ENCODE results near the gene PRKAR1B.
A peak's percentile ranks its signal among the peaks of the same experiment; 100 is the strongest.

PRKAR1B gene

DNA sequence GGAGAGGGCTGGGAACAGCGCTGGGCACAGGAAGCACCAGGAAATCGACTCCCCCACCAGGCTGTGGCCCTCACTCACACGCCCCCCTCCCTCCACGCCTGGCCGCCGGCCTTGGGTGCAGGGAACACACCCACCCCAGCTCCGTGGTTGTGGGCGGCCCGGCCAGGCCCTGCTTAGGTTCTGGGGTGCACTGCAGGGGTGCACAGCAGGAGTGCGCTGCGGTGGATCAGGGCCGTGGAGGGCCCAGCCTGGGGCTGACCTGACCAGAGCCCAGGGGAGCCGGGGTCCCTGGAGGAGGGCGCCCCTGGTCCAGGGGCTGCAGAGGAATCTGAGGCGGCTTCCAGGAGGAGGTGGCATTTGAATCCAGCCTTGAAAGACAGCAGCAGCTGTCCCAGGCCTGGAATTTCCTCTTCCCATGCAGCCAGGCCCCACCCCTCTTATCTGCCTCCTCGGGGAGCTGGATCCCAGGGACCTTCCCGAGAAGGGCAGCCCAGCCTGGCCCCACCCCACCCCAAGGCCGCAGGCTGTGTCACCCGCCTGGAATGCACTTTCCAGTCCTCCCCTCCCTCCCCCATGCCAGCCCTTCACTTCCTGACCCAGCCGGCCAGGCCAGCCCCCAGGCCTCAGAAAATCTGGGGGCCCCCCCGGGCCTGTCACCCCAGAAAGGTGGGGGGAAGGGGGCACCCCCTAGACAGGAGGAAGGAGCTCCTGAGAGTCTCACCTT is 189.0 kb downstream of the PRKAR1B start:
- no peaks in the 10 kb centered on the region for H3K9me3 Mint-ChIP-seq
- peaks cover 0 to 13% of the 10 kb centered on the region in 2 donors for H3K4me1 Mint-ChIP-seq (ENCODE audit: low read depth in 2 of 2)
- H3K36me3 Mint-ChIP-seq (ENCODE audit: insufficient read depth): no peaks in the 10 kb centered on the region
- no peak for DNase-seq
- no peak for ATAC-seq (replicated peaks)
- H3K27ac Mint-ChIP-seq: no peak overlapping the region
- no peak overlapping the region for H3K4me3 Mint-ChIP-seq
- H3K27me3 Mint-ChIP-seq: peaks cover 16 to 33% of the 10 kb centered on the region in 2 donors

DNA sequence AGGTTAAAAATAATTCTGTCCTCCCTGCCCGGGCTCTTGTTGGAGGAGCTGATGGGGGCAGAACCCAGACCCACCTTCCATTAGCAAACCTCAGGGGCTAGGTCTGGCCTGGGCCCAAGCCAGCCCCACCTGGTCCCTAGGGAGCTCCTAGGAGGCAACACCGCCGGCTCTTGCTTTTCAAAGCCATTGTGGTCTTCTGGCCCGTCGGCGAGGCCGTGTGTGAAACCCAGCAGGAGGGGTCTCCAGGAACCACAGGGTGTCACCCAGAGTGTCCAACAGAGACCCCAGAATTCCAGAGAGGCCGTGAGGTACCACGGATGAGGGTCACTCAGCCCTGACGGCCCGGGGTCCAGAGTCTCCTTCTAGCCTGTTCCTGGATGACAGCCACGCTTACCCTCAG is 190.8 kb downstream of the PRKAR1B start:
- Mint-ChIP-seq H3K27ac (no peak overlapping the region), H3K27me3 (peaks cover 16 to 21% of the 10 kb centered on the region in 2 donors), H3K4me3 (no peak overlapping the region), H3K4me1 (ENCODE audit: low read depth in 2 of 2) (peaks cover 0 to 10% of the 10 kb centered on the region in 2 donors), H3K9me3 (no peaks in the 10 kb centered on the region), H3K36me3 (ENCODE audit: insufficient read depth) (no peaks in the 10 kb centered on the region)
- DNase-seq: no peak
- no peak for ATAC-seq (replicated peaks)

DNA sequence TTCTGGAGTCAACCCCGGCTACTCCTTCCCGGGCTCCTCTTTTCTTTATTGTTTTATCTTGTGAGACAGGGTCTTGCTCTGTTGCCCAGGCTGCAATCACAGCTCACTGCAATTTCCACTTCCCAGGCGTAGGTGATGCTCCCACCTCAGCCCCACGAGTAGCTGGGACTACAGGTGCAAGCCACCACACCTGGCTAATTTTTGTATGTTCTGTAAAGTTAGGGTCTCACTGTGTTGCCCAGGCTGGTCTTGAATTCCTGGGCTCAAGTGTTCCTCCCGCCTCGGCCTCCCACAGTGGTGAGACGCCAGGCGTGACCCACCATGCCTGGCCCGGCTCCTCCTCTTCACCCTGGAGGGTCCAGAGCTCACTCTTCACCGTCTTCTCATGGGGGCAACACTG is 192.1 kb downstream of the PRKAR1B start:
- DNase-seq (no peak), ATAC-seq (replicated peaks) (no peak)
- Mint-ChIP-seq H3K27ac (peak overlapping the region in 1 of 2 donors; percentile 31), H3K4me3 (no peak overlapping the region), H3K4me1 (ENCODE audit: low read depth in 2 of 2) (peaks cover 0 to 2% of the 10 kb centered on the region in 2 donors), H3K27me3 (peaks cover 20 to 21% of the 10 kb centered on the region in 2 donors), H3K36me3 (ENCODE audit: insufficient read depth) (no peaks in the 10 kb centered on the region), H3K9me3 (no peaks in the 10 kb centered on the region)

DNA sequence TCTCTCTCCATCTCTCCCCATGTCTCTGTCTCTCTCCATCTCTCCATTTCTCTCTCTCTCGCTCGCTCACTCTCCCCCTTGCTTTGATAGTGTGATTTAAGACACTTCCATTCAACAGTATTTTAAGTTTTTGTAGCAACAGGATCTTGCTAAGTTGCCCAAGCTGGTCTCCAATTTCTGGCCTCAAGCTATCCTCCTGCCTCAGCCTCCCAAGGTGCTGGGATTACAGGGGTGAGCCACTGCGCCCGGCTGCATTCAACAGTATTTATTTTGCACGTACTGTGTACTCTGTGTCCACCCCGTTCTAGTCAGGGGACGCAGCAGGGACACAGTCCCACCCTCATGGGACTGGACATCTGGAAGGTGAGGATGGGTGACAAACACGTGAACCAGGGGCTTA is 193.0 kb downstream of the PRKAR1B start:
- H3K4me1 Mint-ChIP-seq (ENCODE audit: low read depth in 2 of 2): peaks cover 0 to 2% of the 10 kb centered on the region in 2 donors
- peaks cover 21% of the 10 kb centered on the region in 2 donors for H3K27me3 Mint-ChIP-seq

DNA sequence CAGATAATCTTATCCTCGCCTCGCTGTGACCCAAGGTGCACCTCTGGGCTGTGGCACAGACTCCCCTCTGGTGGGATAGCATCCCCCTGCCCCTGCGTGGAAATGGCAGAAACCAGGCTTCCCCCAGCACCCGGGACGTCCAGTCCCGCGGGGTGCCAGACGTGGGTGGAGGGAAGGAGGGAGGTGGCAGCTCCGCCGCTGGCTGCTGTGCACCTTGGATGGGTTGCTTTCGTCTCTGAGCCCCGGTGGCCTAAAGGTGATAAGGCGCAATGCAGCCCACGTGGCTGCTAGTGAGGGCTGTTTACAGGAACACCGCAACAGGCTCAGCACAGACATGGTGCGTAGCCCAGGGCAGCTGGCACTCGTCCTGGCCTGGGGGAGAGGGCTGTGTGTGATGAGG is 193.8 kb downstream of the PRKAR1B start:
- Mint-ChIP-seq H3K27me3 (peaks cover 21% of the 10 kb centered on the region in 2 donors), H3K36me3 (ENCODE audit: insufficient read depth) (no peaks in the 10 kb centered on the region), H3K27ac (no peak overlapping the region), H3K4me3 (no peak overlapping the region), H3K9me3 (no peaks in the 10 kb centered on the region), H3K4me1 (ENCODE audit: low read depth in 2 of 2) (peaks cover 0 to 2% of the 10 kb centered on the region in 2 donors)
- DNase-seq (no peak), ATAC-seq (replicated peaks) (no peak)

More for the DNA sequence above, 193.0 kb downstream of the PRKAR1B start:
- no peaks in the 10 kb centered on the region for H3K36me3 Mint-ChIP-seq (ENCODE audit: insufficient read depth)
- DNase-seq: no peak
- no peaks in the 10 kb centered on the region for H3K9me3 Mint-ChIP-seq
- no peak for ATAC-seq (replicated peaks)
- no peak overlapping the region for H3K27ac Mint-ChIP-seq
- no peak overlapping the region for H3K4me3 Mint-ChIP-seq

DNA sequence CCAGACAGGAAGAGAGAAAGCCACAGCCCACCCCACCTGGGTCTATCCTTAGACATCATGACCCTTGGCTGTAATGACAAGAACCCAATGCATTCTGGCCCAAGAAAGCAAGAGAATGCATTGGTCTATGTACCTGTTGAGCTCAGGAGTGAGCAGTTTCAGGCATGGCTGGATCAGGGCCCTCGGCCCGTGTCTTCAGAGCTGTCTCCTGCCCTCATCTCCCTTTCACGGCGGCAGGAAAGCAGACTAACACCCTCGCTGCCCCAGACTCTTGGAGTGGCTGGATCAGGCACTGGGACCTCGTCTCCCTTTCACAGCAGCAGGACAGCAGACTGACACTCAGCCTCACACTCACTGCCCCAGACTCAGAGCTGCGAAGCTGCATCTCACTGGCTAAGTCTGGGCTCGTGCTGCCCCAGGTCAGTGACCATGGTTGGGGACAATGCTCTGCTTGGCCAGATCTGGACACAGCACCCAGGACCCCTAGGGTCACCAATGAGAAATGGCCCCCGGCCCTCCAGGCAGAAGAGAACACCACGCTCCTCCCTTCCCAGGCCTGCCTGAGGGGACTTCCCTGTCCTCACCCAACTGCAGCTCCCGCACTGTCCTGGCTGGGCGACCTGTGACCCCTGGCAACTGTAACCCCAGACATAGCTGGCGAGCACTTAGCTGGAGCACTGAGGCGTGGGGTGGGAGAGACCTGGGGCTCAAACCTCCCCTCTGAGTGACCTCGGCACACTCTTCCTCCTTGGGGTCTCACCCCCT is 194.5 kb downstream of the PRKAR1B start:
- H3K4me1 Mint-ChIP-seq (ENCODE audit: low read depth in 2 of 2): peaks cover 0 to 2% of the 10 kb centered on the region in 2 donors
- no peaks in the 10 kb centered on the region for H3K9me3 Mint-ChIP-seq
- H3K27ac Mint-ChIP-seq: no peak overlapping the region
- DNase-seq (no peak), ATAC-seq (replicated peaks) (no peak)
- no peak overlapping the region for H3K4me3 Mint-ChIP-seq
- peaks cover 21% of the 10 kb centered on the region in 2 donors for H3K27me3 Mint-ChIP-seq
- no peaks in the 10 kb centered on the region for H3K36me3 Mint-ChIP-seq (ENCODE audit: insufficient read depth)

DNA sequence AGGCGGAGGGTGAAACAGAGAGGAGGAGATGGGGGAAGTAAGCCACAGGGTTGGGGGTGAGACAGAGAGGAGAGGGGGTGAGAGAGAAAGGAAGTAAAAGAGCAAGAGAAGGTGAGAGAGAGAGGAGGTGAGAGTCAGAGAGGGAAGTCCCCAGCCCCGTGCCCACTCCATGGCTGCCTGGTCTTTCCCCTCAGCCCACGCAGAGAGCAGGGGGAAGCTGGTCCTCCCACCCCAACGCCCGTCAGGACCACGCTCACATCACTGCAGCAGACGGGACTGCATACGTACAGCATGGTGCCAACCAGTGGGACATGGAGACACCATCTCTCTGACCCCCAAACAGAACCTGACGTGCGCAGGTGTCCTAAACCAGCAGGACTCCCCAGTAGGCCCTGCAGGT is 195.3 kb downstream of the PRKAR1B start:
- Mint-ChIP-seq H3K4me1 (ENCODE audit: low read depth in 2 of 2) (peaks cover 0 to 2% of the 10 kb centered on the region in 2 donors), H3K27ac (no peak overlapping the region), H3K36me3 (ENCODE audit: insufficient read depth) (no peaks in the 10 kb centered on the region), H3K9me3 (no peaks in the 10 kb centered on the region), H3K4me3 (no peak overlapping the region), H3K27me3 (peaks cover 21% of the 10 kb centered on the region in 2 donors)
- ATAC-seq (replicated peaks) (peak; percentile 35), DNase-seq (no peak)

DNA sequence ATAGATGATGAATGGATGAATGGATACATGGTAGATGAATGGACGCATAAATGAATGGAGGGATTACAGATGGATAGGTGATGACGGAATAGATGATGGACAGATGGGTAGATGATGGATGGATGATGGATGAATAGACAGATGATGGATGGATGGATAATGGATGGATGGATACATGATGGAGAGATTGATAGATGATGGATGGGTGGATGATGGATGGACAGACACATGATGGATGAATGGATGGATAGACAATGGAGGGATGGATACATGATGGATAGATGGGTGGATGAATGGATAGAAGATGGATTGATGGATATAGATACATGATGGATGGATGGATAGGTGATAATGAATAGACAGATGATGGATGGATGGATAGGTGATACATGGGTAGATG is 198.6 kb downstream of the PRKAR1B start:
- ATAC-seq (replicated peaks) (no peak), DNase-seq (no peak)
- H3K9me3 Mint-ChIP-seq: no peaks in the 10 kb centered on the region
- H3K27ac Mint-ChIP-seq: no peak overlapping the region
- H3K36me3 Mint-ChIP-seq (ENCODE audit: insufficient read depth): no peaks in the 10 kb centered on the region
- peaks cover 8 to 11% of the 10 kb centered on the region in 2 donors for H3K27me3 Mint-ChIP-seq
- H3K4me1 Mint-ChIP-seq (ENCODE audit: low read depth in 2 of 2): peaks cover 0 to 2% of the 10 kb centered on the region in 2 donors
- H3K4me3 Mint-ChIP-seq: no peak overlapping the region

DNA sequence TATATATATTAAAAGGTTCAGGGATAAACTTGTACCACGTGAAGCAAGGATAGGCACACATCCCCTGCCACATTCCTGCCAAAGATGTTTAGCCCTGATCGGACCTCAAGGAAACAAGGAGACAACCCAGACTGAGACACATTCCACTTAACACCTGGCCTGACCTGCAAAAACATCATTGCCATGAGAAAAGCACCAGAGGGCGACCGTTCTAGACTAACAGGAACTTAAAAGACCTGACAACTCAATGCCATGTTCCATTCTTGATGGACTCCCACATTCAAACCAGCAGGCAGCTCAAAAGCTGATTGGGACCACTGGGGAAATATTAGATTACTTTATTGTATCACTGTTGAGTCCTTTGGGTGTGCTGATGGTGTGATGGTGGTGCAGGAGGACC is 199.4 kb downstream of the PRKAR1B start:
- Mint-ChIP-seq H3K27me3 (peaks cover 11 to 13% of the 10 kb centered on the region in 2 donors), H3K9me3 (no peaks in the 10 kb centered on the region), H3K4me3 (no peak overlapping the region), H3K4me1 (ENCODE audit: low read depth in 2 of 2) (peaks cover 0 to 2% of the 10 kb centered on the region in 2 donors), H3K36me3 (ENCODE audit: insufficient read depth) (no peaks in the 10 kb centered on the region), H3K27ac (no peak overlapping the region)
- ATAC-seq (replicated peaks) (no peak), DNase-seq (no peak)

DNA sequence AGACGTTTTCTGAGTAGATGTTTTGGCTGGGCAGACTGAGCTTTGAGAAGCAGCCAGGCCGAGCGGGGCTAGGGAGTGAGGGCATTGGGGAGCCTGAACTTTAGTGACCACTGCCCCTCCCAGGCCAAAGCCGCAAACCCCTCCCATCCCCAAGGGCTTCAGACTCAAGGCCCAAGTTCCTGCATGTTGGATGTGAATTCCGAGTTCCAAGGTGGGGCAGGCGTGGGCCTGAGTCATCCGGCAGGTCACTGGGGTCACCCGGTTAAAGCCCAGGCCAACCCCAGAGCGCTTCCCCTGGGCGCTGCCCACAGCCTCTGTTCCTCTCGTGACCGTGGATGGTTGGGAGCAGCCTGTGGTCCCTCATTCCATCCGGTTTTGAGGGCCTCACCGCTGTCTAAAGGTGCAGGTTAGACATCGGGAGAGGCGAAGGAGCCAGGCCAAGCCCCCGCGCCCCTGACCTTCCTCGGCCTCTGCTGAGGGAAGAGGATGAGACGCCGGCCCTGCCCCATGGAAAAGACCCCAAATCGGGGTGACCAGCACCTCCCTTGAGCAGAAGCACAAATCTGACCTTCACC is 200.5 kb downstream of the PRKAR1B start:
- DNase-seq (no peak), ATAC-seq (replicated peaks) (no peak)
- Mint-ChIP-seq H3K9me3 (no peaks in the 10 kb centered on the region), H3K27me3 (peaks cover 11 to 14% of the 10 kb centered on the region in 2 donors), H3K27ac (no peak overlapping the region), H3K4me1 (ENCODE audit: low read depth in 2 of 2) (peaks cover 0 to 2% of the 10 kb centered on the region in 2 donors), H3K4me3 (no peak overlapping the region), H3K36me3 (ENCODE audit: insufficient read depth) (no peaks in the 10 kb centered on the region)

DNA sequence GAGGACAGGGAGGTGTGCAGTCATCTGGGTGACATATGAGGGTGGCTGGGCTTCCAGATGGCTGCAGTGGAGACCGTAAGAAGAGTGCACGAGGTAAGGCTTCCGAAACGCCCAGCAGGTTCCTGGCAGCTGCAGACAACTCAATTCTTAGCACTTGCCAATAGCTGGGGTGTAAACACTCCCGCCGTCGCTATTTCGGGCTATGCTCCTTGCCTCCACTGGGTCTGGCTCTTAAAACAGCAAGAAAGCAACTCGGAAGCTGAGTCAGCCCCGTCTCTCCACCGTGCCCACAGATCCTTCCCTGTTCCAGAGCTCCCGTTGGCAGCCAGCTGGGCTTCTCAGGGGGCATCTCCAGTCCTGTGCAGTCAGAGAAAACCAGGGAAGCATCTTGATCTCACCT is 201.3 kb downstream of the PRKAR1B start:
- Mint-ChIP-seq H3K27me3 (peaks cover 11 to 22% of the 10 kb centered on the region in 2 donors), H3K4me3 (no peak overlapping the region), H3K36me3 (ENCODE audit: insufficient read depth) (no peaks in the 10 kb centered on the region), H3K9me3 (no peaks in the 10 kb centered on the region), H3K27ac (no peak overlapping the region), H3K4me1 (ENCODE audit: low read depth in 2 of 2) (peaks cover 0 to 2% of the 10 kb centered on the region in 2 donors)
- DNase-seq: no peak
- ATAC-seq (replicated peaks): no peak

DNA sequence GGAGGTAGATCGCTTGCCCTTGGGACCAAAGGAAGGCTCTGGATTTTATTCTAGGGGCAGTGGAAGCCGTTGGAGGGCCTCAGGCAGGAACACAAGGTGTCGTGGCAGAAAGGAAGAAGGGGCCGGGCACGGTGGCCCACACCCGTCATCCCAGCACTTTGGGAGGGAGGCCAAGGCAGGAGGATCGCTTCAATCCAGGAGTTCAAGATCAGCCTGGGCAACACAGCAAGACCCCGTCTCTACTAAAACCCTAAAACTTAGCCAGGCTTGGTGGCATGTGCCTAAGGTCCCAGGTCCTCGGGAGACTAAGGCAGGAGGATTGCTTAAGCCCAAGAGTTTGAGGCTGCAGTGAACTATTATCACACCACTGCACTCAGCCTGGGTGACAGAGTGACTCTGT is 202.3 kb downstream of the PRKAR1B start:
- Mint-ChIP-seq H3K36me3 (ENCODE audit: insufficient read depth) (no peaks in the 10 kb centered on the region), H3K27ac (no peak overlapping the region), H3K27me3 (peaks cover 5 to 23% of the 10 kb centered on the region in 2 donors), H3K4me3 (no peak overlapping the region), H3K4me1 (ENCODE audit: low read depth in 2 of 2) (peaks cover 0 to 2% of the 10 kb centered on the region in 2 donors), H3K9me3 (no peaks in the 10 kb centered on the region)
- DNase-seq (no peak), ATAC-seq (replicated peaks) (no peak)

DNA sequence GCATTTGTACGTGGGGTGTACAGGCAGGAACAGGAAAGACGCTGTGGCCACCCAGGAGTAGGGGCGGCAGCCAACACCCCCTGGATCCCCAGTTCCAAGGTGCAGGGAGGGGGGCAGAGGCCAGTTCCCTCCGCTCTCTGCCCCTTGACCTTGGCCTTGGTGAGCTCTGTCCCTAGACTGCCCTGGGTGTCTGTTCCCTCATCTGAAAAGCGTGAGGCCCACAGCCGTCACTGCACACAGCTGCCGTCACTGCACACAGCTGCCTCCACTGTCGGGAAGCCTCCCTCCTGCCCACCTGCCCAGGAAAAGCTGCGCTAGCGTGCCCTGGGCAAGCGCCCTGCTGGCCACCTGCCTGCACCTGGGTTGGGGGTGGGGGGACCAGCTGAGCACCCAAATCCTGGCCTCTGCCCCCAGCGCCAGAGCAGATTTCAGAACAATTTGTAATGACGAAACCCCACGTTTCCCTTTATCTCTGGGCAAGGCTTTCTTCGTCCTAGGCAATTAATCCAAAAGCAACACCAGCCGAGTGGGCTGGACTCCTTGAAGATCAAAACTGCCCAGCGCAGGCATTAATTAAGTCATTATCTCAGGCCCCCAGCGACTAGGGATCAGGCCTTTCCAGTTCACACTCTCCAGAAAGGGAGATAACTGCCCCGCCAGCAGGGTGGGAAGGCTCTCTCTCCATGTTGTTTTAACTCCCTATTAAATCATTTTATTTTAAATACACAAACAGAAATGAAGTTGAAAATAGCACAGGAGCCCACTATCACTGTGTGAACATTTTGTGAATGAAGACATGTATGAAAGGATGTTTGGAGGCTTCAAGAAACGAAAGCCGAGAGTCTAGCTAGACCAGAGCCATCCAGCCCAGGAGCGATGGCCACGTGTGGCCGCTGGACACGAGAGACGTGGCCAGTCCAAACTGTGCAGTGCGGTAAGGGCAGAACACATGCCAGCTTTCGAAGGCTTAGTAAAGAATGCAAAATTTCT is 203.4 kb downstream of the PRKAR1B start:
- no peaks in the 10 kb centered on the region for H3K36me3 Mint-ChIP-seq (ENCODE audit: insufficient read depth)
- H3K9me3 Mint-ChIP-seq: no peaks in the 10 kb centered on the region
- H3K4me3 Mint-ChIP-seq: peak overlapping the region in 1 of 2 donors; percentile 49
- H3K4me1 Mint-ChIP-seq (ENCODE audit: low read depth in 2 of 2): peaks cover 0 to 2% of the 10 kb centered on the region in 2 donors
- ATAC-seq (replicated peaks) (no peak), DNase-seq (no peak)
- no peak overlapping the region for H3K27ac Mint-ChIP-seq
- H3K27me3 Mint-ChIP-seq: peaks cover 5 to 27% of the 10 kb centered on the region in 2 donors

Measured in effector memory CD8-positive, alpha-beta T cell (primary cell).